NCI-H345 (cell line): Measurements from ENCODE around the gene PKDREJ.
"Not testable (repeated sequence)": the region's sequence is repeated elsewhere in the genome, so short reads cannot be mapped to it uniquely, and the experiment has no call there.

Experiments
- DNase-seq: peaks from one replicate; lab custom pipeline; 2025; lab: John Stamatoyannopoulos, UW

PKDREJ gene

GRCh38 chr22:46264520-46264919 lies 1.4 kb upstream of the PKDREJ start:
- DNase-seq, result not testable (repeated sequence)

DNA sequence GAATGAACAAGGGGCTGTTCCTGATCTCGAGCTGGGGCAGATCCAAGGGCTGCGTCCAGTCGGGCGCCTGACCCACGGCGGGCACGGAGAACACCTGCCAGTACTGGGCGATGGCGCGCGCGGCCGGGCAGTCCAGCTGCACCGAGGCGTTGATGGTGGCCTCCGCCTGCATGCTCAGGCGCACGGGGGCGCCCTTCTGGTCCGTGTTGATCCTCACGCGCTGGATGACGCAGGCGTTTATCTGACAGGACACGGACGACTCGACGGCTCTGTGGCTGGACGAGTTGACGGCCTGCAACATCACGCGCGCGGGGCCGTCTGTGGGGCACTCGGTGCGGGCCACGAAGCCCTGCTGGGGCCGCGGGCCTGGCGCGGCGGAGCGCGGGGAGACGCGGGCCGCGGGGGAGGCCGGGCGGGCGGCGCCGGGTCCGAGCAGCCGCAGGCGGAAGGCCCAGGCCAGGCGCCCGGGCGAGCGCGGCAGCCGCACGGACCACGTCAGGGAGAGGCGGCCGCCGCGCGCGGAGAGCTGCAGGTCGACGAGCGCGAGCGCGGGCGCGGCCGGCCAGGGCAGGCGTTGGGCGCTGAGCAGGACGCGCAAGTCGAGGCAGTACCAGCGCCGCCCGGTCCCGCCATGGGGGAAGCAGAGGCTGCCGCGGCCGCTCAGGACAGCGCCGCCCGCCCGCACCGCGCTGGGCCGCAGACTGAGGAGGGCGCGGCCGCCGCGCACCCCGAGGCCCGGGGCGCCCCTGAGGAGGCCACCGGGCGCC lies 511 bp downstream of the PKDREJ start:
- no peak for DNase-seq

- DNase-seq, result no peak
Measured at GRCh38 chr22:46260038-46260437, 3.1 kb downstream of the PKDREJ start.

- no peak for DNase-seq
Measured at GRCh38 chr22:46259374-46259773, 3.8 kb downstream of the PKDREJ start.

DNA sequence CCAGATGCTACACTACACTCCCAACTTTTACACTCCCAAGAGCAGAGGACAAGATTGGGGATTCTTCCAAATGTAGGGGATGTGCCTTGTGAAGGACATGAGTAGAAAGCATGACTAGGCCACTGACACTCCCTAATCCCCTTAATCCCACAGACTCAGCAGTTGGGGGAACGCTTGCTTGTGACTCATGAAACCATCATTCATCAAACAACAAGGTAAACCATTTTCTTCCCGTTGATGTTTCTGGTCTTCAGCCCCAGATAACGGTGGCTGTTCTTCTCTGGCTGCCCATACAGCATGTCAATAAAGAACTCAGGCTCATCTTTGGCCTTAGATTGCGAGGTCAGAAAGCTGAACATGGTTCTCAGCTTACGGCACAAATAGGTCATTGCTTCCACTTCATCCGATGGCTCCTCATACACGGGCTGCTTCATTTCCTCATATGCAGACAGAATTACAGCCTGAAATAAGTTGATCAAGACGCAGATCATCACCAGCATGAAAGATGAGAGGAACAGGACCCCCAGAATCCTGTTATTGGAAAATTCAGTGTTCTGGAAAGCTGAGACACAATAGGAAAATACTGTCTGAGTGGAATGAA lies 6.7 kb downstream of the PKDREJ start:
- DNase-seq, result no peak

DNA sequence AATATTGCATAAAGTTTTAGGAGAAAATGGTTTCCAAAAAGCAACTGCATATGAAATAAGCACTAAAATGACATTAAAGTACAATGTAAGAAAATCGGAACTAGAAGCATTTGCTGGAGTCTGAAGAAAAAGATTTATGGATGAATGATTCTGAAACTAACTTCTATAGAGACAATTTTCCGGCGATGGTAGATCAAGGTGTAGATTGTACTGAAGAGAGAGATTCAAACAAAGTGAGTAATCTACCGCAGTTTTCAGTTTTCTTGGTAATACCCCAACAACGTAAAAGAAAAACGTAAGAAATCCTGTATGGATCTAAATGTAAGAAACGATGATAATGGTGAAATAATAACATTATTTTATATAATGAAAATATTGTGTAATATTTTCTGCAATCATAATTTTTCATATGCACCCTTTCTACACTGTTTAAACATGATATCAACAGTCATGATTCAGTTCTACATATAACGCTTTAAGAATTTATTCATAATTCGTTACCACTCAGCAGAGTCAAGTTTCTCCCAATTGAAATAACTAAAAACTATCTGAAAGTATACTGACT lies 11.2 kb downstream of the PKDREJ start:
- no peak for DNase-seq

- no peak for DNase-seq
Measured at GRCh38 chr22:46251266-46251665, 11.9 kb downstream of the PKDREJ start.

DNA sequence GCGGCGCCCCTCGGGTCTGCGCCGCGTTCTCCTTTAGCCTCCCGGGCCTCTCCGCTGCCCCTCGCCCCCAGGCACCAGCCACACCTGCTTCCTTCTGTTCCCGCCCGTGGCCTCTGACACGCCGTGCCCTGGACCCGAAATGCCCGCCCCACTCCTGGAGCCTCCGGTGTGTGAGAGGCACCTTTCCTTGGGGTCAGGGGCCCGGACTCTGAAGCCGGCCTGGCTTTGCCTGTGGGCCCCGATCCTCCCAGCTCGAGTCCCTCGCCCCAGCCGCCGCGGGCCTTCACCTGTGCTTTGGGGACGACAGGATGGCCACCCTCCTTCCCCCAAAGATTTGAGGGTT lies 12.4 kb downstream of the PKDREJ start:
- DNase-seq, result no peak

DNA sequence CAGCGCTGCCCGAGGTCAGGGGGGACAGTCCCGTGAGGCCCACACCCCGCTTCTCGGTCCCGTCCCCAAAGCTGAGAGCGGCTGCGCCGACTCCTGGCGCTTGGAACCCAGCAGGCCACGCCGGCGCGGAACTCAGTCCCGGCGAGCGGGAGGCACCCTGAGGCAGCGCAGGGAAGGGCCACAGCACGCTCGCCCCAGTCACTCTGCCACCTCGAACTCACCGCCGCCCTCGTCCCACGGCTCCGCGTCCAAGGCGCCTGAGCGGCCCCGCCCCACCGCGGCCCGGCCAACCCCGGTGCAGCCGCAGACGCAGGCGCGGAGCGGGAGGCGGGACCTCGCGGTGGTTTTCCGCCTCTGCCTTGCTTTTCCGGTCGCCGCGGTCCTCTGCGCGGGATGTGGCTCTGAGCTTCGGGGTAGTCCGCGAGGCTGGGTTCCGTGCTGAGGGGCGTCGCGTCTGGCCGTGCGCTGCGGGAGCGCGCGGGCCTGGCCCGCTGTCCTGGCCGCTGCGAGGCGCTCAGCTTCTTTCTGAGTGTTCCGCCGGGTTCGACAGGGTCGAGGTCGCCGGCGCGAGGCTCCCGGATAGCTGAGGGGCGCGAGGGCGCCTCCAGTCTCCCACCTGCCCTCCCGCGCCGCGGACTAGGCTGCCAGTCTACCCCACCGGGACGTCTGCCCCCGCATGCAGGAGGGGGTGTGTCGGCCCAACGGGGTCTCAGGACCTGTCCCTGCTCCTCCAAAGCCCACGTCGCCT lies 12.9 kb downstream of the PKDREJ start, which contains the start of gene CDPF1:
CDPF1 (minus strand) TSS at position 259 of the 748 bp plus-strand sequence. CDS start 2,009 bp downstream, outside the sequence.
- DNase-seq, result peak; percentile 85

- no peak for DNase-seq
Measured at GRCh38 chr22:46247443-46247975, 15.6 kb downstream of the PKDREJ start.

- DNase-seq, result no peak
Measured at GRCh38 chr22:46246178-46246577, 17.0 kb downstream of the PKDREJ start.

GRCh38 chr22:46245511-46245910 lies 17.6 kb downstream of the PKDREJ start:
- DNase-seq, result peak; percentile 68

- no peak for DNase-seq
Measured at GRCh38 chr22:46244771-46245170, 18.4 kb downstream of the PKDREJ start.

DNA sequence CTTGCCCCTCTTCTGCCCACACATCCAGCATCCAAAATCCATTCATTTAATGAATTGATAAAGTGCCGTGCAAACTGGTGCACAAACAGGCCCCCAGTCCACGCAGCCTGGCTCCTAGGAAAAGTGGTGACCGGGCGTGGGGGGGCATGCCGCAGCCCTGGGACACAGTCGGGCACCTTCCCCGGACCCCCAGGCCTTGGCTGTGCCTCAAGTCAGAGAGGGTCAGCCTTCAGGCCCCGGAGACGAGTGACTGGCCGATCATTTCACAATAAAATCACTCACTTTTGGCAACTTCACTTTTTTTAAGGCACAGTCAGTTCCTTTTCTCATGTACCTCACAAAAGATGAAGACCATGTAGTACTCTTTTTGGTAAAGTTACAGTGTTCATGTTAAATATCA lies 21.1 kb downstream of the PKDREJ start:
- no peak for DNase-seq

DNA sequence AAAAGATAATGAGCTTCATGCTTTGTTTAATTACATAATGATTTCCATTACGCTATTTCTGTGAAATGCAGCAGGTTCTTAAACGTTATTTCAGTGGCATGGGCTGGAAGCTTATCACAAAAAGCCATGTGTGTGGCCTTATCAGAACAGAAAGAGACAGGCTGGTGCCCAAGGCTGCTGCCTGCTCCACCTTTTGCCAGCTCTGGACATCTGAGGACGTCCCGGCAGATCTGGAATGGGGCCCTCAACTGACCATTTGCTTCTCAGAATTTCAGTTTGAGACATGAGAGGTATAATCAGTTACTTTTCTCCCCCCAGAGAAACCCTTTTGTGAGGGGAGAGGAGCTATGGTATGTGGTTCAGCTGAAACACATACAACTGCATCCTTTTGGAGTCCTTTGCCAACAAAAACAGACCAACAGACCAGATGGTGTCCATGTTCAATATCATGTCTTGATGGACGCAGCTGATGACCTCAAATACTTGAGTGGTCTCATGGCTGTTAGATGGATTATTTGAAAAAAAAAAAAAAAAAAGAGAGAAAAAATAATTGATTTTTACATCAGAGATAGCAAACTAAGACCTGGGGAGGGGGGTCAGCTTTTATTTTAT lies 21.6 kb downstream of the PKDREJ start:
- DNase-seq, result no peak

DNA sequence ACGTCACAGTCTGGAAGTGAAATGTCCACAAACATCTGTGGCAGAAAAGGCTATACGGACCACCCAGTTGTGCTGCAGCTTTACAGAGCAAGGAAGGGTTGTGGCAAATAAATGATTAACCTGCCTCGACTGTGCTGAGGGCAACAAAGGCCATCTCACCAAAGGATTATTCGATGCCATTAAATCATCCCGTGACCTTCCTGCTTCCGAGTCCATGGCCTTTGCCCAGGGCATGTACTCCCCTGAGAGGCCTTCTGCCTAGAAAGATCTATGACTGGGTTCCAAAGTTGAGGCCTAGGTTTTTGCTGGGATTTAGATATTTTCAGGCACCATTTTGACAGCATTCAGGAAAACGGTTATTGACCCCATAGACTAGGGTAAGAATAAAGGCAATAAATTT lies 22.2 kb downstream of the PKDREJ start:
- no peak for DNase-seq

DNA sequence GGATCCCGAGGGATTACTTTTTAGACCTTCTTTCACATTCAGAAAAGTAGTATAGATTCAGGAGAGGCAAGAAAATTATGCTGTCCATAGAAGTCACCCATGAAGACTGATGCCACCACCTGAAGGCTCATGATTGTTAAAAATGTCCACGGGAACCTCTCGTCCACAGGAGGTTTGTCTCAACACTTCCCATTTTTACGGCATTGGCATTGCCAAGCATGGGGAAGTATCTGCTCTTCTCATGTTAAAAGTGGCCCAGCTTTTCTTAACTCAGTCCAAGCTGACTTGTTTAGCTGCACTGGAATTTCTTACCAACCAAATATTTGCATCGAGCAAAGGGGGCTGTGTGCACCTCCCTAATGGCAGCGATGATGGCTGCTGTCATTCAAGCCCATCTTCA lies 22.6 kb downstream of the PKDREJ start:
- no peak for DNase-seq

- DNase-seq, result no peak
Measured at GRCh38 chr22:46240073-46240472, 23.1 kb downstream of the PKDREJ start.

DNA sequence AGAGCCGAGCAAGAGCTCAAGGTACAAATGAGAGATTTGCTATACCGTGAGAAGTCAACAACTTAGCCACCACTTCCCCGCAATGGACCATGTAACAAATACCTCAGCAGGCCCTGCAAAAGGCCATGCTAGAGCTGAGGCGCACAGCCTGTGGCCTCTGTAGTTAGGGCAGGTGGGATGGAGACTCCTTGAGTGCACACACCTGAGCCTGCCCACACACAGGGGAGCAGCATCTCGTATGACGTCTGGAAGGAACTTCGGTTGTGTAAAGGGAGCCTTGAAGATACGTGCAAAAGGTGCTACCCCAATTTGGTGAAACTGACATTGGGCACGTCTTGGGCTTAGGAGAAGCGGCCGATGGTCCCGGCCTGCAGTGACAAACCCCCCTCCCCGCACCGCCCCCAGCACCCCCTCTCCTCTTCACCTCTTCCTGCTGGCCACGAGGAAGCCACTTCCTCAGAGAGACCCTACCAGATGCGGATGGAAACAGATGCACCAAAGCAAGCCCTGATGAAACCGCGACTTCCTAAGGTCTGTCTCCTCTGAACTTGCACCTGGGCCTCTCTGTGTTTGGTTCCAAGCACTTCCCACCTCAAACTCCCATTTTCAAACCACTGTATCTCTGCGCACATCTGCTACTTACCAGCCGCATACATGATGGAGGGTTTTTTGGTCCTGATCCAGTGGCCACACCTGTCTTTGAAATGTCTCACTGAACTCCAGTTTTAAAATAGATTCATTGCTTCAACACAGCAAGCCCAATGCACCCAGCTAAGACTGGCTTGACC lies 23.7 kb downstream of the PKDREJ start:
- no peak for DNase-seq

DNA sequence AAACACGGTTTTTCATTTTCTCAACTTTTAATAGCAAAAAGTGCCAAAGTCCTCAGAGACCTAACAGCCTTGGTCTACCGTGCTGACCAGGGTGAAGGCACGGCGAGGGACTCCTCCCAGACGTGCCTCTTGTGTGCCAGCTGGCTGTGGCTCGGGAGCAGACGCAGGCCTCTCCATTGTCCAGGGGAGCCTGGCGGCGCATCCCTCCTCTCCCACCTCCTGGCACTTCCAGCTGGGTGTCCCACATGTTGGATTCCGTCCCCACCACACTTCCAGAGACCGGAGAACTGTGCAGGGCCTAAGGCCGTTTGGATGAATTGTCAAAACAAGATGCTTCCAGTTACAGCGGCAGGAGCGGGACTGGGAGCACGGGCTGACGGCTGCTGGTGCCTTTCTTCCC lies 24.6 kb downstream of the PKDREJ start:
- no peak for DNase-seq

GRCh38 chr22:46237453-46238124 lies 25.6 kb downstream of the PKDREJ start:
- DNase-seq, result no peak
